Measurements from ENCODE around the gene MTA3.
"Not testable (repeated sequence)": the region's sequence is repeated elsewhere in the genome, so short reads cannot be mapped to it uniquely, and the experiment has no call there.

MTA3 gene

GRCh38 chr2:42588121-42588520 is 19.7 kb downstream of the MTA3 start:
- DNase-seq (ENCODE audit: extremely low read depth, low read depth), result no peak

DNA sequence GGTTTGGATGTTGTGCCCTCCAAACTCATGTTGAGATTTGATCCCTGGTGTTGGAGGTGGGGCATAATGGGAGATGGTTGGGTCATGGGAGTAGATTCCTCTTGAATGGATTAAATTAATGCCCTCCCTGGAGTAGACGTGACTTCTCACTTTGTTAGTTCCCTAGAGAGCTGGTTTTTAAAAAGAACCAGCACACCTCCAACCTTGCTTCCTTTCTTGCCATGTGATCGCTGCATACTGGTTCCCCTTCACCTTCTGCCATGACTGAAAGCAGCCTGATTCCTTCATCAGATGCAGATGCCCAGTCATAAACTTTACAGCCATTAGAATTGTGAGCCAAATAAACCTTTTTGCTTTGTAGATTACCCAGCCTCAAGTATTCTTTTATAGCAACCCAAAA is 21.7 kb downstream of the MTA3 start:
- DNase-seq (ENCODE audit: extremely low read depth, low read depth), result no peak
- no peak overlapping the region for H3K4me3 ChIP-seq (replicated peaks; ENCODE audit: low read depth, low read length)
- no peak for TF ChIP-seq CTCF (IDR thresholded peaks at IDR 0.05; ENCODE audit: low read depth, low read length, missing control alignments)

More at GRCh38 chr2:42588121-42588520, 19.7 kb downstream of the MTA3 start:
- TF ChIP-seq CTCF (IDR thresholded peaks at IDR 0.05; ENCODE audit: low read depth, low read length, missing control alignments), result no peak
- no peak overlapping the region for H3K4me3 ChIP-seq (replicated peaks; ENCODE audit: low read depth, low read length)

DNA sequence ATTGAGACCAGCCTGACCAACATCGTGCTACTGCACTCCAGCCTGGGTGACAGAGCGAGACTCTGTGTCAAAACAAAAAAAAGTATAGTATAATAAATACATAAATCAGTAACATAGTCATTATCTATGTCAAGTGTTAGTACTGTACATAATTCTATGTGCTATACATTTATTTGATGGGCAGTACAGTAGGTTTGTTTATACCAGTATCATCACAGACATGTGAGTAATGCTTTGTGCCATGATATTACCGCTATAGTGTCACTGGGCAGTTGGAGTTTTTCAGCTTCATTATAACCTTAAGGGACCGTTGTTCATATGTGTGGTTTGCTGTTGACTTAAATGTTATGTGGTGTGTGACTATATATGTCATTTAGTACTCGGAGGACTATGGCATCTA is 24.9 kb downstream of the MTA3 start:
- no peak for TF ChIP-seq CTCF (IDR thresholded peaks at IDR 0.05; ENCODE audit: low read depth, low read length, missing control alignments)
- H3K4me3 ChIP-seq (replicated peaks; ENCODE audit: low read depth, low read length), result no peak overlapping the region
- no peak for DNase-seq (ENCODE audit: extremely low read depth, low read depth)

DNA sequence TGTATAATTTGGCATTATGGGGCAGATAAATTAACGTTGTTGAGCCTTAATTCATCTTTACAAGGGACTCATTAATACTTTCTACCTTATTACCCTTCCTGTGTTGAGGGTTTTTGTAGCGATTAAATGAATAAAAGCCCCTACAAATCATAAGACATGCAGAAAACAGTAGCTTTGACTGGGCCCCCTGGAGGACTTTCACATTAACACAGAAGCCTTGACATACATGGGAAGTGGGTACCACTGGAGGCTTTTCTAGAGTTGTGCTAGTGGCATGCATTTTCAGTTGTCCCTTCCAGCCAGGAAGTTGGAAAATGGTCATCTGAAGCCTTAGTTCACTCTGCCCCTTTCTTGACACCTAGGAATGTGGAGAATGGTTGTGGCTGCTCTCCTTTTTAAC is 30.2 kb downstream of the MTA3 start:
- DNase-seq (ENCODE audit: extremely low read depth, low read depth), result no peak
- H3K4me3 ChIP-seq (replicated peaks; ENCODE audit: low read depth, low read length), result no peak overlapping the region
- no peak for TF ChIP-seq CTCF (IDR thresholded peaks at IDR 0.05; ENCODE audit: low read depth, low read length, missing control alignments)

GRCh38 chr2:42601076-42601475 is 32.6 kb downstream of the MTA3 start:
- DNase-seq (ENCODE audit: extremely low read depth, low read depth), result peak; percentile 12
- no peak for TF ChIP-seq CTCF (IDR thresholded peaks at IDR 0.05; ENCODE audit: low read depth, low read length, missing control alignments)
- H3K4me3 ChIP-seq (replicated peaks; ENCODE audit: low read depth, low read length), result no peak overlapping the region

DNA sequence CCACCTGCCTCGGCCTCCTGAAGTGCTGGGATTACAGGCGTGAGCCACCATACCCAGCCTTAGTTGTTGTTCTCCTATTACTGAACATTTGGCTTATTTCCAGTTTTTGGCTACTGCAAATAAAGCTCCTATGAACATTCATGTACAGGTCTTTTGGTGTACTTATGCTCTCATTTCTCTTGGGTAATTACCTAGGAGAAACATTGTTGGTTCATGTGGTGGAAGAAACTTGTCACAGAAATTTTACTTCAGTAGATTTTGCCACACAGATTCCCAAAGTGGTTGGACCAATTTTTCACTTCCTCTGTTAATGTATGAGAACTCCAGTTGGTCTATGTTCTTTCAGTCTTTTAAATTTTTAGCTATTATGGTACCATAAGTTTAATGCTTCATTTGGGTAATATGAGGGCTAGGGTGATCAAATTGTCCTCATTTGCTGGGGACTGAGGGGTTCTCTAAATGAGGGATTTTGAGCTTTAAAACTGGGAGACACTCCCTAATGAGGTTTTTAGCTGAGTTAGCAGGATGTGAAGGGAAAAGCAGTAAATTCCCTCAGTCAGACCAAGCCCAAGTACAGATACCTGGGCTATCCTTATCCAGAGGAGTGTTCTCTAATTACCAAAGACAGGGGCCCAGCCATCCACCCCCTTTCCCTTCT is 33.9 kb downstream of the MTA3 start:
- no peak overlapping the region for H3K4me3 ChIP-seq (replicated peaks; ENCODE audit: low read depth, low read length)
- TF ChIP-seq CTCF (IDR thresholded peaks at IDR 0.05; ENCODE audit: low read depth, low read length, missing control alignments), result no peak
- DNase-seq (ENCODE audit: extremely low read depth, low read depth), result no peak

DNA sequence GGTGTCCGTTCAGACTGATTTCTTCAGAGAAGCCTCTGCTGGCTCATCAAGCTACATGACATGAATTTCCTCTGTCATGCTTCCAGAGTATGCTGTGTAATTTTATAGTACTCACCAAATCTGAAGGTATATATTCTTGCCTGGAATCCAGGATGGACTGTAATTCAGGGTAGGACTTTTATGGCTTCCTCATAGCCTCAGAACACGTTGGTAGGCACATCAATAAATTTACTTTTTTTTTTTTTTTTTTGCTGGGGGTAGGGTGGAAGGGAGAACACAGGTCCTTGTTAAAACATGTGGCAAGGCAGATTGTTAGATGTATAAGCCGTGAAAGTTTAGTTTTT is 34.4 kb downstream of the MTA3 start:
- no peak for TF ChIP-seq CTCF (IDR thresholded peaks at IDR 0.05; ENCODE audit: low read depth, low read length, missing control alignments)
- no peak overlapping the region for H3K4me3 ChIP-seq (replicated peaks; ENCODE audit: low read depth, low read length)
- no peak for DNase-seq (ENCODE audit: extremely low read depth, low read depth)

DNA sequence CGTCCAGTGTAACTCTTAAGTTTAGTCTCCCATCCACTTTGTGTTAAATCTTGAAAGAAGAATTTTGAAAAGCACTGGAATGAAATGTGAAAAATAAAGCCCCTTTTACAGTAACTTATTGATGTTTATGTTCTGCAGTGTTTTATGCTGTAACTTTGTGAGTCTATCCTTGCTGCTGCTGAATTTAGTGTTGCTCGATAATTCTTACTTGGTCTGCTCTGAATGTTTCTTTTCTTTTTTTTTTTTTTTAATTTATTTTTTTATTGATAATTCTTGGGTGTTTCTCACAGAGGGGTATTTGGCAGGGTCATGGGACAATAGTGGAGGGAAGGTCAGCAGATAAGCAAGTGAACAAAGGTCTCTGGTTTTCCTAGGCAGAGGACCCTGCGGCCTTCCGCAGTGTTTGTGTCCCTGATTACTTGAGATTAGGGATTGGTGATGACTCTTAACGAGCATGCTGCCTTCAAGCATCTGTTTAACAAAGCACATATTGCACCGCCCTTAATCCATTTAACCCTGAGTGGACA is 36.0 kb downstream of the MTA3 start:
- not testable (repeated sequence) for H3K4me3 ChIP-seq (replicated peaks; ENCODE audit: low read depth, low read length); DNase-seq (ENCODE audit: extremely low read depth, low read depth)

DNA sequence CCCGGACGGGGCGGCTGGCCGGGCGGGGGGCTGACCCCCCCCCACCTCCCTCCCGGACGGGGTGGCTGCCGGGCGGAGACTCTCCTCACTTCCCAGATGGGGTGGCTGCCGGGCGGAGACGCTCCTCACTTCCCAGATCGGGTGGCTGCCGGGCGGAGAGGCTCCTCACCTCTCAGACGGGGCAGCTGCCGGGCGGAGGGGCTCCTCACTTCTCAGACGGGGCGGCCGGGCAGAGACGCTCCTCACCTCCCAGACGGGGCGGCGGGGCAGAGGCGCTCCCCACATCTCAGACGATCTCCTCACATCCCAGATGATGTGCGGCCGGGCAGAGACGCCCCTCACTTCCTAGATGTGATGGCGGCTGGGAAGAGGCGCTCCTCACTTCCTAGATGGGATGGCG is 37.7 kb downstream of the MTA3 start:
- not testable (repeated sequence) for H3K4me3 ChIP-seq (replicated peaks; ENCODE audit: low read depth, low read length); DNase-seq (ENCODE audit: extremely low read depth, low read depth)
